ENCODE results near the gene SEMA4F.
A peak's percentile ranks its signal among the peaks of the same experiment; 100 is the strongest.

Gene SEMA4F

GRCh38 chr2:74668087-74668486 lies 14.0 kb downstream of the SEMA4F start:
- DNase-seq: no peak

- DNase-seq: no peak
Observed at GRCh38 chr2:74670263-74670662, 16.2 kb downstream of the SEMA4F start.

GRCh38 chr2:74671479-74671878 lies 17.4 kb downstream of the SEMA4F start:
- DNase-seq: no peak

GRCh38 chr2:74673826-74674528 lies 19.9 kb downstream of the SEMA4F start:
- DNase-seq: no peak

GRCh38 chr2:74675090-74675489 lies 21.0 kb downstream of the SEMA4F start:
- no peak for DNase-seq

- DNase-seq: no peak
Observed at GRCh38 chr2:74676331-74676730, 22.3 kb downstream of the SEMA4F start.

GRCh38 chr2:74679615-74680014 lies 25.6 kb downstream of the SEMA4F start:
- no peak for DNase-seq

GRCh38 chr2:74682501-74682900 lies 28.5 kb downstream of the SEMA4F start:
- no peak for DNase-seq

GRCh38 chr2:74685408-74685807 lies 31.4 kb downstream of the SEMA4F start:
- DNase-seq: no peak

GRCh38 chr2:74688881-74689280 lies 34.8 kb downstream of the SEMA4F start:
- no peak for DNase-seq

GRCh38 chr2:74689671-74690070 lies 35.6 kb downstream of the SEMA4F start:
- no peak for DNase-seq

- DNase-seq: peak; percentile 16
Observed at GRCh38 chr2:74690571-74690970, 36.5 kb downstream of the SEMA4F start.

GRCh38 chr2:74691929-74692328 lies 37.9 kb downstream of the SEMA4F start:
- no peak for DNase-seq

- no peak for DNase-seq
Observed at GRCh38 chr2:74693213-74693612, 39.2 kb downstream of the SEMA4F start.

- DNase-seq: no peak
Observed at GRCh38 chr2:74693668-74694067, 39.6 kb downstream of the SEMA4F start.

- DNase-seq: no peak
Observed at GRCh38 chr2:74694281-74694680, 40.2 kb downstream of the SEMA4F start.

- no peak for DNase-seq
Observed at GRCh38 chr2:74695663-74696062, 41.6 kb downstream of the SEMA4F start.

GRCh38 chr2:74696829-74697228 lies 42.8 kb downstream of the SEMA4F start:
- DNase-seq: no peak

- no peak for DNase-seq
Observed at GRCh38 chr2:74700643-74701372, 46.8 kb downstream of the SEMA4F start.

- no peak for DNase-seq
Observed at GRCh38 chr2:74702001-74702715, 48.1 kb downstream of the SEMA4F start.

- no peak for DNase-seq
Observed at GRCh38 chr2:74703373-74703772, 49.3 kb downstream of the SEMA4F start.

GRCh38 chr2:74704216-74704615 lies 50.2 kb downstream of the SEMA4F start:
- DNase-seq: no peak

- no peak for DNase-seq
Observed at GRCh38 chr2:74706741-74707140, 52.7 kb downstream of the SEMA4F start.

- no peak for DNase-seq
Observed at GRCh38 chr2:74707837-74708236, 53.8 kb downstream of the SEMA4F start.
